Ovary (tissue), 9 donors: ENCODE results near the gene WDR73. TPM values are rescaled to one million over a fixed set of nuclear protein-coding genes. Genes with fewer than 3 reads are reported as not detected.

ENCODE experiments used
- DNase-seq, 5 donors: peaks; one replicate each; pipeline ENCODE4 v3.0.0-alpha.2; 2019 to 2020
- H3K27ac ChIP-seq, 2 donors: fragments of 200-600 bp; one replicate each; pipeline versions ENCODE4 v1.5.1 to v1.8.0; 2019 to 2022
- H3K27me3 ChIP-seq: fragments of 200-600 bp; one replicate; pipeline ENCODE4 v1.8.0; 2022
- H3K36me3 ChIP-seq: fragments of 200-600 bp; sonication (generic); one replicate; pipeline ENCODE4 v1.5.1; 2019
- H3K4me1 ChIP-seq: one replicate; pipeline ENCODE4 v1.8.1; 2013; ENCODE audit warnings: mild to moderate bottlenecking, moderate library complexity; ENCODE audit not compliant: insufficient read depth
- H3K4me3 ChIP-seq: fragments of 200-600 bp; sonication (generic); one replicate; pipeline ENCODE4 v1.5.1; 2017
- H3K9me3 ChIP-seq, 2 donors: fragments of 200-600 bp in 1 of 2; sonication (generic) in 1 of 2; one replicate each; pipeline versions ENCODE4 v1.5.1 to v1.8.1; 2013 to 2019; ENCODE audit warnings: mild to moderate bottlenecking in 1 of 2, moderate library complexity in 1 of 2
- CTCF ChIP-seq, 3 donors: fragments of 450-650 bp in 2 of 3; fragments of 200-600 bp in 1 of 3; IDR thresholded peaks; one replicate each; pipeline versions ENCODE4 v1.5.1 to v1.8.0; 2016 to 2022; ENCODE audit warnings: antibody characterized with exemption in 3 of 3, mild to moderate bottlenecking in 1 of 3
- EP300 ChIP-seq: sonication (generic); formaldehyde crosslinking; IDR thresholded peaks from one replicate; pipeline ENCODE4 v1.6.1; 2017; ENCODE audit warnings: antibody characterized with exemption
- POLR2A ChIP-seq: fragments of 450-650 bp; IDR thresholded peaks from one replicate; pipeline ENCODE4 v1.6.1; 2017; ENCODE audit warnings: antibody characterized with exemption, mild to moderate bottlenecking, moderate library complexity
- WGBS, 3 donors: extraction: QIAGEN DNeasy Blood & Tissue Kit in 1 of 3; methylation state at CpG; one replicate each; pipeline versions ENCODE4 v1.1.5 to v1.1.7; 2013 to 2017; 5-methylcytosine and 5-hydroxymethylcytosine counted together
- intact Hi-C, 4 donors: fragments of 100-400 bp; cut with DNase I; formaldehyde crosslinking; loops; one replicate each; pipeline versions ENCODE4 v1.11.0 to v1.15.1; 2022 to 2023
- polyA plus RNA-seq, 2 donors: library from polyadenylated mRNA; stranded (reverse); fragments of 200-250 nt in 1 of 2; fragments of 350-450 nt in 1 of 2; fragmentation: Illumina TruSeq in 1 of 2; extraction: RNeasy Lipid Tissue Mini Kit (QIAGEN cat#74804) in 1 of 2; gene quantifications; one replicate each; pipeline ENCODE4 v1.2.3, GENCODE V29; 2013 to 2014
- total RNA-seq, 7 donors: library from RNA; depleted of rRNA in 2 of 7; stranded (reverse); fragments of >200 nt in 2 of 7; fragmentation: NEBNext Ultra II Directional in 3 of 7; extraction: Animal tissue kit (Norgen Biotek cat#: 25700) in 3 of 7; gene quantifications; one replicate each; pipeline versions ENCODE4 v1.1.0 to v1.2.4, GENCODE V29; 2016 to 2023
- donor health status: DM: no; HTN: no; CAD: no; lungs with moderate emphysema.
- donor health status: DM: no; HTN: no; CAD: no.
- donor health status: Bipolar disorder and iron deficiency.
- donor health status: DM: yes; HTN: yes; CAD: no.
- donor health status: DM: no; HTN: no; CAD: no.
- donor health status: DM: yes; HTN: yes; CAD: no.

WDR73 gene
- total and polyA plus RNA-seq, 9 donors, result 18.8 to 36.1 (median 22.4) TPM

GRCh38 chr15:84591815-84592214, 62.3 kb downstream of the WDR73 start:
- DNase-seq, result no peak
- Histone ChIP-seq H3K4me1 (peaks cover 2% of the 10 kb centered on the region), H3K36me3 (no peaks in the 10 kb centered on the region), H3K27ac (no peak overlapping the region), H3K9me3 (no peaks in the 10 kb centered on the region), H3K4me3 (no peak overlapping the region), H3K27me3 (no peaks in the 10 kb centered on the region)
- WGBS, 3 donors, result 96 to 100% (median 100%) methylated on average over 1 of the region's 1 CpG
- intact Hi-C loops, result loop anchor here in 2 of 4 donors (10.0 kb wide), 1 partner anchor 333 kb away; no protein-coding TSS in a partner anchor
- TF ChIP-seq POLR2A, result no peak
- TF ChIP-seq CTCF (IDR thresholded peaks at IDR 0.05), result no peak
- TF ChIP-seq EP300, result no peak

GRCh38 chr15:84590406-84590805, 63.7 kb downstream of the WDR73 start:
- Histone ChIP-seq H3K27me3 (no peaks in the 10 kb centered on the region), H3K4me3 (no peak overlapping the region), H3K36me3 (no peaks in the 10 kb centered on the region), H3K4me1 (peaks cover 2% of the 10 kb centered on the region), H3K27ac (no peak overlapping the region), H3K9me3 (no peaks in the 10 kb centered on the region)
- intact Hi-C loops, result loop anchor here in 2 of 4 donors (10.0 kb wide), 1 partner anchor 334 kb away; no protein-coding TSS in a partner anchor
- 81 to 94% (median 83%) methylated on average over 2 of the region's 2 CpGs for WGBS, 3 donors
- no peak for DNase-seq
- TF ChIP-seq CTCF (IDR thresholded peaks at IDR 0.05), result no peak
- TF ChIP-seq EP300, result no peak
- no peak for TF ChIP-seq POLR2A

Other genes with a start within 250 kb of the WDR73 start
- 10 to 100 TPM in 3 of 7 donors, 1 to 10 TPM in 4; 5.6 to 13.3 (median 9.2) TPM for gene ZSCAN2, start 53.3 kb downstream of the WDR73 start, total RNA-seq
- gene ZSCAN2, start 53.3 kb downstream of the WDR73 start, polyA plus RNA-seq, result 1 to 10 TPM; 6.8 to 8.2 TPM
- 10 to 100 TPM in 1 of 7 donors, 1 to 10 TPM in 6; 5.1 to 11.5 (median 7.3) TPM for gene NMB, start 3.9 kb upstream of the WDR73 start, total RNA-seq
- gene NMB, start 3.9 kb upstream of the WDR73 start, polyA plus RNA-seq, result 1 to 10 TPM; 2.7 to 7.3 TPM
- gene SEC11A, start 61.9 kb upstream of the WDR73 start, total RNA-seq, result 100 to 1,000 TPM; 118 to 187 (median 146) TPM
- 100 to 1,000 TPM; 227 to 237 TPM for gene SEC11A, start 61.9 kb upstream of the WDR73 start, polyA plus RNA-seq
- 10 to 100 TPM; 10.9 to 37.3 (median 28.5) TPM for gene ZNF592, start 94.3 kb upstream of the WDR73 start, total RNA-seq
- 10 to 100 TPM; 12.1 to 14.1 TPM for gene ZNF592, start 94.3 kb upstream of the WDR73 start, polyA plus RNA-seq
- 1 to 10 TPM in 4 of 7 donors, under 1 TPM in 3; 0.48 to 2.1 (median 1.0) TPM for gene ALPK3, start 163.1 kb upstream of the WDR73 start, total RNA-seq
- gene ALPK3, start 163.1 kb upstream of the WDR73 start, polyA plus RNA-seq, result 1 to 10 TPM in 1 of 2 donors, under 1 TPM in 1; 0.62 to 2.8 TPM
- under 1 TPM in 5 of 7 donors, not detected in 2; 0.10 to 0.92 (median 0.20) TPM for gene SLC28A1, start 230.4 kb upstream of the WDR73 start, total RNA-seq
- under 1 TPM in 1 of 2 donors, not detected in 1; 0.02 TPM for gene SLC28A1, start 230.4 kb upstream of the WDR73 start, polyA plus RNA-seq